SK-N-SH treated with all-trans-retinoic acid at 6 μM for 48 hours (cell line): ENCODE results near the gene UCHL3.

Experiments used
- ATAC-seq: fragments of 200-7000 bp; cut with Tn5 transposase; 3 replicates; pipeline ENCODE4 v1.9.1; 2020; ENCODE audit warnings: mild to moderate bottlenecking, moderate library complexity
- ARNTL ChIP-seq: fragments of 450-650 bp; formaldehyde crosslinking; IDR thresholded peaks from 2 replicates; pipeline ENCODE4 v1.5.0; 2020; ENCODE audit warnings: low read depth, mild to moderate bottlenecking, moderate library complexity, borderline replicate concordance
- BACH2 ChIP-seq: fragments of 250-450 bp; sonication (Bioruptor Pico); IDR thresholded peaks from 2 replicates; pipeline ENCODE4 v1.9.0; 2021; ENCODE audit warnings: mild to moderate bottlenecking, borderline replicate concordance
- CSDC2 ChIP-seq: fragments of 250-450 bp; sonication (Bioruptor Pico); IDR thresholded peaks from 2 replicates; pipeline ENCODE4 v1.5.0; 2020; ENCODE audit warnings: mild to moderate bottlenecking, moderate library complexity
- CSRNP3 ChIP-seq: fragments of 250-450 bp; sonication (Bioruptor Pico); IDR thresholded peaks from 2 replicates; pipeline ENCODE4 v1.5.1; 2021; ENCODE audit warnings: mild to moderate bottlenecking, moderate library complexity
- ESRRG ChIP-seq: fragments of 250-450 bp; sonication (Bioruptor Pico); IDR thresholded peaks from 2 replicates; pipeline ENCODE4 v1.6.1; 2021; ENCODE audit warnings: mild to moderate bottlenecking
- GLIS3 ChIP-seq: fragments of 250-450 bp; sonication (Bioruptor Pico); IDR thresholded peaks from 2 replicates; pipeline ENCODE4 v1.5.0; 2020; ENCODE audit warnings: mild to moderate bottlenecking, moderate library complexity
- ISL1 ChIP-seq: fragments of 250-450 bp; sonication (Bioruptor Pico); IDR thresholded peaks from 2 replicates; pipeline ENCODE4 v2.1.2; 2022; ENCODE audit warnings: mild to moderate bottlenecking, moderate library complexity
- OSR1 ChIP-seq: fragments of 250-450 bp; sonication (Bioruptor Pico); IDR thresholded peaks from 2 replicates; pipeline ENCODE4 v1.8.0; 2022; ENCODE audit warnings: moderate library complexity, mild to moderate bottlenecking, inconsistent platforms
- POU6F1 ChIP-seq: fragments of 250-450 bp; sonication (Bioruptor Pico); IDR thresholded peaks from 2 replicates; pipeline ENCODE4 v1.8.0; 2021; ENCODE audit warnings: low read depth, mild to moderate bottlenecking, moderate library complexity, borderline replicate concordance
- PPARA ChIP-seq: fragments of 250-450 bp; sonication (Bioruptor Pico); IDR thresholded peaks from 2 replicates; pipeline ENCODE4 v1.5.0; 2020; ENCODE audit warnings: mild to moderate bottlenecking, borderline replicate concordance
- RARB ChIP-seq: fragments of 250-450 bp; sonication (Bioruptor Pico); IDR thresholded peaks from 2 replicates; pipeline ENCODE4 v1.8.0; 2021; ENCODE audit warnings: mild to moderate bottlenecking, moderate library complexity
- SNAI2 ChIP-seq: fragments of 250-450 bp; sonication (Bioruptor Pico); IDR thresholded peaks from 2 replicates; pipeline ENCODE4 v1.5.0; 2020; ENCODE audit warnings: mild to moderate bottlenecking, moderate library complexity
- TCF4 ChIP-seq: fragments of 250-450 bp; sonication (Bioruptor Pico); IDR thresholded peaks from 2 replicates; pipeline ENCODE4 v1.8.0; 2021; ENCODE audit warnings: mild to moderate bottlenecking, moderate library complexity, borderline replicate concordance
- TOX ChIP-seq: fragments of 250-450 bp; sonication (Bioruptor Pico); IDR thresholded peaks from 2 replicates; pipeline ENCODE4 v1.8.0; 2021; ENCODE audit warnings: mild to moderate bottlenecking, moderate library complexity, borderline replicate concordance
- TSHZ2 ChIP-seq: fragments of 250-450 bp; sonication (Bioruptor Pico); IDR thresholded peaks from 2 replicates; pipeline ENCODE4 v1.5.0; 2020; ENCODE audit warnings: mild to moderate bottlenecking, moderate library complexity
- ZC3H10 ChIP-seq: fragments of 250-450 bp; sonication (Bioruptor Pico); IDR thresholded peaks from 2 replicates; pipeline ENCODE4 v1.5.1; 2021; ENCODE audit warnings: mild to moderate bottlenecking, moderate library complexity
- ZFP3 ChIP-seq: fragments of 250-450 bp; sonication (Bioruptor Pico); IDR thresholded peaks from 2 replicates; pipeline ENCODE4 v1.5.0; 2020; ENCODE audit warnings: mild to moderate bottlenecking, moderate library complexity
- ZFP30 ChIP-seq: fragments of 450-650 bp; formaldehyde crosslinking; IDR thresholded peaks from 2 replicates; pipeline ENCODE4 v1.5.0; 2022; ENCODE audit warnings: mild to moderate bottlenecking, moderate library complexity
- ZNF565 ChIP-seq: fragments of 450-650 bp; formaldehyde crosslinking; conservative IDR thresholded peaks from 2 replicates; pipeline ENCODE4 v1.5.0; 2020; ENCODE audit warnings: low read depth, mild to moderate bottlenecking, moderate library complexity
- ZNF70 ChIP-seq: fragments of 450-650 bp; formaldehyde crosslinking; IDR thresholded peaks from 2 replicates; pipeline ENCODE4 v1.5.0; 2020; ENCODE audit warnings: mild to moderate bottlenecking, moderate library complexity
- TF ChIP-seq, protein P1 (sequence below): fragments of 250-450 bp; sonication (Bioruptor Pico); IDR thresholded peaks from 2 replicates; pipeline ENCODE4 v1.5.1; 2020; ENCODE audit warnings: low read depth, mild to moderate bottlenecking, moderate library complexity
- TF ChIP-seq, protein P2 (sequence below): fragments of 250-450 bp; sonication (Bioruptor Pico); IDR thresholded peaks from 2 replicates; pipeline ENCODE4 v1.8.0; 2020; ENCODE audit warnings: mild to moderate bottlenecking, moderate library complexity, borderline replicate concordance

Gene UCHL3

DNA sequence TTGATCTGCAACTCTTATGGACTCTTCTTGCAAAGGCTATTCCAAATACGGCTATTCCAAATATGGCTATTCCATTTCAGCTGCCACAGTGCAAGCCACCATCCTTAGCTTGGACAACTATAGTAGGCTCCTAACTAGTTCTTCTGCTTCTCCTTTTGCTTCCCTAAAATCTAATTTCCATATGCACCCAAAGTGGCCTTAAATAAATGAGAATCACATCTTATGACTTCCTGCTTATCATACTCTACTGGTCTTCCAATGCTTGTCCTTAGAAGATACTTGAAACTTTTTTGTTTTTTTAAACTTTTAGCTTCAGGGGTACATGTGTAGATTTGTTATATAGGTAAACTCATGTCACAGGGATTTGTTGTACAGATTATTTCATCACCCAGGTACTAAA is 4.9 kb downstream of the UCHL3 start (continued):
- TF ChIP-seq ZC3H10 (CRISPR knock-in tag): no peak

DNA sequence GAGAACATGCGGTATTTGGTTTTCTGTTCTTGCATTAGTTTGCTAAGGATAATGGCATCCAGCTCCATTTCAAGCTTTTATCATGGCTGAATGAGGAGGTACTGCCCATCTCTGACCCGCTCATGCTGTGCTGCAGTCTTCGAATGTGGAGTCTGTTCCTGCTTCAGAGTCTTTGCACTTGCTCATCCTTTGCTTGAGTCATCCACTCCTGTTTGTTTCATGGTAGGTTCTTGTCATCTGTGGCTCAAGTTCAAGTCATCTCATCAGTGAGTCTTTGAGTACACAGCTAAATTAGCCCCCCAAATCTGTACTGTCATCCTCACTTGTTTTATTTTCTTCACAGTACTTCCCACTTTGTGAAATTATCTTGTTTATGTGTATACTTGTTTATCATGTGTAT is 5.4 kb downstream of the UCHL3 start:
- TF ChIP-seq SNAI2 (no peak), GLIS3 (no peak), TSHZ2 (CRISPR knock-in tag) (no peak), CSDC2 (CRISPR knock-in tag) (no peak), ZNF70 (CRISPR knock-in tag) (no peak), ARNTL (no peak), BACH2 (CRISPR knock-in tag) (no peak)
- TF ChIP-seq, protein P1, sequence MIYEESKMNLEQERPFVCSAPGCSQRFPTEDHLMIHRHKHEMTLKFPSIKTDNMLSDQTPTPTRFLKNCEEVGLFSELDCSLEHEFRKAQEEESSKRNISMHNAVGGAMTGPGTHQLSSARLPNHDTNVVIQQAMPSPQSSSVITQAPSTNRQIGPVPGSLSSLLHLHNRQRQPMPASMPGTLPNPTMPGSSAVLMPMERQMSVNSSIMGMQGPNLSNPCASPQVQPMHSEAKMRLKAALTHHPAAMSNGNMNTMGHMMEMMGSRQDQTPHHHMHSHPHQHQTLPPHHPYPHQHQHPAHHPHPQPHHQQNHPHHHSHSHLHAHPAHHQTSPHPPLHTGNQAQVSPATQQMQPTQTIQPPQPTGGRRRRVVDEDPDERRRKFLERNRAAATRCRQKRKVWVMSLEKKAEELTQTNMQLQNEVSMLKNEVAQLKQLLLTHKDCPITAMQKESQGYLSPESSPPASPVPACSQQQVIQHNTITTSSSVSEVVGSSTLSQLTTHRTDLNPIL (CRISPR knock-in tag): no peak
- ATAC-seq: no peak

DNA sequence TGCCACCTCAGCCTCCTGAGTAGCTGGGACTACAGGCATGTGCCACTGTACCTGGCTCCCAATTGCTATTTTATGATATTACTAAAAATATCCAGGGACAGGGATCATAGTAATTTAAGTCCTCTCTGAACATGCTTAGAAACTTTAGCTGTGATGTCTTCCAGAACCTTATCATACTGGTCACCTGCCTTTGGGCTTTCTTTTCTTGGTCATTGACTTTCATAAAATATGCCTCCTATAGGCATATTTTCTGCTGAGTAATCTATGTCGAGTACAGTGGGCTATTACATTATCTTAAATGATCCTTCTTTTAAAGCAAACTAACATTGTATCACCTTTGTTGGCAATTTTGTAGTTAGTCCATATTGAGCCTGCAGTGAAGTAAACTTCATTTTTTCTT is 6.2 kb downstream of the UCHL3 start:
- no peak for ATAC-seq
- TF ChIP-seq, protein P1 (CRISPR knock-in tag): no peak
- no peak for TF ChIP-seq ZNF565 (CRISPR knock-in tag)
- no peak for TF ChIP-seq TCF4 (CRISPR knock-in tag)
- TF ChIP-seq PPARA: no peak
- TF ChIP-seq ISL1 (CRISPR knock-in tag): no peak
- no peak for TF ChIP-seq OSR1
- no peak for TF ChIP-seq TOX (CRISPR knock-in tag)
- no peak for TF ChIP-seq ZC3H10 (CRISPR knock-in tag)
- no peak for TF ChIP-seq SNAI2
- TF ChIP-seq ESRRG (CRISPR knock-in tag): no peak
- no peak for TF ChIP-seq ZNF70 (CRISPR knock-in tag)
- no peak for TF ChIP-seq RARB (CRISPR knock-in tag)
- no peak for TF ChIP-seq ZFP3
- TF ChIP-seq ARNTL: no peak
- TF ChIP-seq ZFP30: no peak
- no peak for TF ChIP-seq GLIS3
- TF ChIP-seq POU6F1 (CRISPR knock-in tag): no peak
- TF ChIP-seq, protein P2, sequence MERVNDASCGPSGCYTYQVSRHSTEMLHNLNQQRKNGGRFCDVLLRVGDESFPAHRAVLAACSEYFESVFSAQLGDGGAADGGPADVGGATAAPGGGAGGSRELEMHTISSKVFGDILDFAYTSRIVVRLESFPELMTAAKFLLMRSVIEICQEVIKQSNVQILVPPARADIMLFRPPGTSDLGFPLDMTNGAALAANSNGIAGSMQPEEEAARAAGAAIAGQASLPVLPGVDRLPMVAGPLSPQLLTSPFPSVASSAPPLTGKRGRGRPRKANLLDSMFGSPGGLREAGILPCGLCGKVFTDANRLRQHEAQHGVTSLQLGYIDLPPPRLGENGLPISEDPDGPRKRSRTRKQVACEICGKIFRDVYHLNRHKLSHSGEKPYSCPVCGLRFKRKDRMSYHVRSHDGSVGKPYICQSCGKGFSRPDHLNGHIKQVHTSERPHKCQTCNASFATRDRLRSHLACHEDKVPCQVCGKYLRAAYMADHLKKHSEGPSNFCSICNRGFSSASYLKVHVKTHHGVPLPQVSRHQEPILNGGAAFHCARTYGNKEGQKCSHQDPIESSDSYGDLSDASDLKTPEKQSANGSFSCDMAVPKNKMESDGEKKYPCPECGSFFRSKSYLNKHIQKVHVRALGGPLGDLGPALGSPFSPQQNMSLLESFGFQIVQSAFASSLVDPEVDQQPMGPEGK (CRISPR knock-in tag): no peak
- no peak for TF ChIP-seq TSHZ2 (CRISPR knock-in tag)
- no peak for TF ChIP-seq CSRNP3
- TF ChIP-seq, all 23 proteins: peak for 0
